GM21529 (cell line): ENCODE data around the gene MTRF1L.
"Not testable (repeated sequence)": the region's sequence is repeated elsewhere in the genome, so short reads cannot be mapped to it uniquely, and the experiment has no call there.

Experiments
- ATAC-seq: cut with Tn5 transposase; IDR thresholded peaks from one replicate; pipeline ENCODE4 v1.9.1; 2021; ENCODE audit not compliant: unreplicated experiment

Gene MTRF1L

DNA sequence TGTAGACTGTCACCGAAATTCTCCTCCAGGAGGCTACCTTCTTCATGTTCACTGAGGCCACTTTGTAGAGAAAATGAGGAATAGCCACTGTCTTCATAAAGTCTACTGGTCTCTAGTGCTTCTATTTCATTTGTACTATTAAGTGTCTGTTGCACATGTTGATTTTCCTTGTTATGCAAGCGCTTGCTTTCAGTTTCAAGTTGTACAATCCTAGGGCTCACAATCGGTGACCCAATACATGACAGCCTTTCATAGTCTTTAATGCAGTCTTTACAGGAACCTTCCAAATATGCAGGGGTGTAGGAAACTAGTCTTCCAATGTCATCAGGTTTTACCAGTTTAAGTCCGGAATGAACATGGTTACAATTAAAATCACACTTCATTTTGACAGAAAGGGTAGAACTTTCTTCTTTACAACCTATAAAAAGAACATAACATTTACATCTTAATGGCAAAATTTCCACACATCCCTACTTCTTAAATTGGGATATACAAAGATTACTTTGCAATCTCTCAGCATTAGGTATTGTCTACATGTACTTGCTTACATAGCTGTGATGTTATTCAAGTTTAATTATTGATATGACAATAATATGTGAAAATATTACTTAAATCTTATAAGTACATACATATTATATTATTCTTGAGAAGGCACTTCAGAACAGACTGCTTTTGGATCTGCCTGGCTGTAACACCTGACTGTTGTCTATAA is 27.1 kb downstream of the MTRF1L start:
- no peak for ATAC-seq

- ATAC-seq = no peak
These were observed 28.6 kb downstream of the MTRF1L start for GRCh38 chr6:152973916-152974315.

DNA sequence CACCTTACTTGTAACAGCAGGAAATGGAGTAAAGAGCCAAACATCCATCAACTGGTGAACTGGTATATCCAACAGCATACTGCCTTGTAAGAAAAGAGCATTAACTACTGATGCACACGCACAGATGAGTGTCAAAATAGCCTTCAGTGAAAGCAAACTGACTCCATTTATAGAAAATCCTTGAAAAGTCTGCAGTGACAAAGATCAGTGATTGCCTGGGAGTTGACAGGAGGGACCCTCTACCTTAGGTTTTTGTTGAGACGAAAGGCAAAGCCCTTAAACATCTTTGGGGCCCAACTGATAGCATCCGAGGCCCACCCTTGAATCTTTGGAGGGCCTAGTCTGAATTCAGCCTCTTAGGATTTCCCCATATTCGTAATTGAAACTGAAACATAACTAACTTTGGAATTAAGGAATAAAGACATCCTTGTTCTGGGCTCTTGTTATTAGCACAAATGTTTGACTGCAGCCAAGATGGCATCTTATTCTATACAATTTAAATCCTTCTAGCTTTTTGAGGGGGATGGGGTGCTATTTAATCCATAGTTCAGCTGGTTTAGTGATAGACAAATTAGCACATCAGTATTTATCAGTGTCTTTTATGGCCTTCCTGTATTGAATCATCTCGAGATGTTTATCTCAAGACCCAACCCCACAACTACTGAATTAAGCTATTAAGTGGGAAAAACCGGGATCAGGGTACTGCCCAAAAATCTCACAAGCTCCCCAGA is 32.7 kb downstream of the MTRF1L start:
- ATAC-seq = no peak

DNA sequence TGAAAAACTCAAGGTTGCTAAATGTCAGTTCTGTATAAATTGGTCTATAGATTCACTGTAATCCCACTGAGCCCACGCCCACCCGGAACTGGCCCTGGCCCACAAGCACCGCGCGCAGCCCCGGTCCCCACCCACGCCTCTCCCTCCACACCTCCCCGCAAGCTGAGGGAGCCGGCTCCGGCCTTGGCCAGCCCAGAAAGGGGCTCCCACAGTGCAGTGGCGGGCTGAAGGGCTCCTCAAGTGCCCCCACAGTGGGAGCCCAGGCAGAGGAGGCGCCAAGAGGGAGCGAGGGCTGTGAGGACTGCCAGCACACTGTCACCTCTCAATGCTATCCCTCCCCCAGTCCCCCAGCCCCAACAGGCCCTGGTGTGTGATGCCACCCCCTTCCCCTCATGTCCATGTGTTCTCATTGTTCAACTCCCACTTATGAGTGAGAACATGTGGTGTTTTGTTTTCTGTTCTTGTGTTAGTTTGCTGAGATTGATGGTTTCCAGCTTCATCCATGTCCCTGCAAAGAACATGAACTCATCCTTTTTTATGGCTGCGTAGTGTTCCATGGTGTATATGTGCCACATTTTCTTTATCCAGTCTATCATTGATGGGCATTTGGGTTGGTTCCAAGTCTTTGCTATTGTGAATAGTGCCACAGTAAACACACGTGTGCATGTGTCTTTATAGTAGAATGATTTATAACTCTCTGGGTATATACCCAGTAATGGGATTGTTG is 36.2 kb downstream of the MTRF1L start:
- ATAC-seq = not testable (repeated sequence)

DNA sequence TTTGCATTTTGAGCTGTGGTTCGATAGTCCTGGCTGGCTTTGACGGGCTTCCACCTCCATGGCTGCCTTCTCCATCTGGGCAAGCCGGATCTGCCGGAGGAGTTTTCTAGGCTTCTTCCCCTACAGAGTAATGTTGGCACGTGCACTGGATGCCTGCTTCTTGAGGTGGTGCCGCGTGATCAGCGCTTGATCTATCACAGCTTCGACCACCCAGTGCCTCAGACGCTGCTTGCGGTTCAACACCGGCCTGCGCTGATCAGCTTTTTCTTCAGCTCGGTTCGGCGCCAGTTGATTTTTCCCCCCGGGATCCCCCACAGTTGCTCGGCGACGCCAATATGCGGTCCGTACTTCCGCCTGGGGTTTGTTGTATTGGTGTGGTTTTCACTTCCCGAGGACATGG is 43.2 kb downstream of the MTRF1L start:
- no peak for ATAC-seq

GRCh38 chr6:152957796-152958195 is 44.7 kb downstream of the MTRF1L start:
- no peak for ATAC-seq

GRCh38 chr6:152954443-152954842 is 48.1 kb downstream of the MTRF1L start:
- ATAC-seq = peak; percentile 53

GRCh38 chr6:152952866-152953509 is 49.5 kb downstream of the MTRF1L start:
- no peak for ATAC-seq

GRCh38 chr6:152952045-152952444 is 50.5 kb downstream of the MTRF1L start:
- ATAC-seq = no peak

DNA sequence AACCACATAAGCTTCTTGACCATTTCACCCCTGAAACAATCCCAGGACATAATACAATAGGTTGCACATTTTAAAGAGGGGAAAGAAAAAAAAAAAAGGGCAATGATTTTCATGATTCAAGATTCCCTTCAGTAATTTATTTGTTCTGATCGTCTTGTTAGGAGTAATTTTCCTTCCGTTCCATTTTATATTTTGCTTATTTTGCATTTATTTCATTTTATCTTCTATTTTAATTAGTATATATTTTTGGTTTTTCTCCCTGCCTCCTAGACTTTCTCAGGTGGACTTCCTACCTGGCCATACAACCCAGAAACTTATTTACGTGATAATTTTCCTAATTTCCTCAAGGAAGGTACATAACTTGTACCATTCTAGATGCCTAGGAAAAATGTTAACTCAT is 52.3 kb downstream of the MTRF1L start:
- ATAC-seq = no peak

GRCh38 chr6:152948150-152948768 is 54.2 kb downstream of the MTRF1L start:
- ATAC-seq = peak; percentile 84

DNA sequence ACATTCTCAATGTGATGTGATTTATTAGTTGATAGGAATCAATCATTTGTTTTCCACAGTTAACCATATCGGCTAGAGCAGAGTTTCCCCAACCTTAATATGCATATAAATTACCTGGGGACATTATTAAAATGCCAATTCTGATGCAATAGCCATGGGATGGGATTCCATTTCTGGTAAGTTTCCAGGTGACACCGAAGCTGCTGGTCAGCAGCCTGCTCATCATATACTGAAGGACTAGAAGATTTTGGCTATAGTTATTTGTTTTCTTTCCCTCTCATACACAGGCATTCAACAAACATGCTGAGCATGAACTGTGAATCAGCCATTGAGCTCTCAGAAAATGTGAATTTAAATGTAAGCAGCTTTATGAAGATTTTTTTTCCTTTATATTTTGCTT is 55.5 kb downstream of the MTRF1L start:
- ATAC-seq = no peak

- no peak for ATAC-seq
These were observed 56.0 kb downstream of the MTRF1L start for GRCh38 chr6:152946484-152946883.

DNA sequence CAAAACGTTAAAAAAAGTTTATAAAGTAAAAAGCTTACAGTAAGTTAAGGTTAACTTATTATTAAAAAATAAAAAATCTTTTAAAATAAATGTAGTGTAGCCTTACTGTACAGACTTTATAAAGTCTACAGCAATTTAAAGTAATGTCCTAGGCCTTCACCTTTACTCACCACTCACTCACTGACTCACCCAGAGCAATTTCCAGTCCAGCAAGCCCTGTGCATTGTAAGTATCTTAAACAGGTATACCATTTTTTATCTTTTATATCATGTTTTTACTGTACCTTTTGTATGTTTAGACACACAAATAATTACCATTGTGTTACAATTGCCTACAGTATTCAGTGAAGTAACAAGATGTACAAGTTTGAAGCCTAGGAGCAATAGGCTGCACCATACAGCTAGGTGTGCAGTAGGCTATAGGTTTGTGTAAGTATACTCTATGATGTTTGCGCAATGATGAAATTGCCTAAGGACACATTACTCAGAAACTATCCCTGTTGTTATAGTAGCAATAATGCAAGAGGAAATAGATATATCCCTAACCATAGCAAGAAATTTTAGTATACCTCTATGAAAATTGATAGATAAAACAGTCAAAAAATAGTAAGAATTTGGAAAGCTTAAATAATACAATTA is 59.1 kb downstream of the MTRF1L start:
- ATAC-seq = no peak

GRCh38 chr6:152942319-152942869 is 60.1 kb downstream of the MTRF1L start:
- ATAC-seq = no peak

DNA sequence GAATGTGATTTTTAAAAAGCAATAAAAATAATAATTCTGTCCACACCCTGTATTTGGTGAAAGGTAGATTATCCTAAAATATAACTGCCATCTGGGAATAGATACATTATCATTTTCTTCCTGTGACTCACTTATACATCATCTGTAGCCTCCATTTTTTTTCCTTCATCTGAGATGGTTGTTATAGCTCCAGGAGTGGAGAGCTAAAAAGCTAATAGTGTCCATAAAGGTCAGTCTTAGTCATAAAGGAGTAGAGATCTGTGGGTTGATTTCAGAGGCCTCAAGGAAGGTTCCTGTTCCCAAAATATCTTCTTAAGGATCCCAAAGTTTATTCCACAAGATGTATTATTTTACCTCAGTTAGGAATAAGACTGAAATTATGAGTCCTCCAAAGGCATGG is 60.8 kb downstream of the MTRF1L start:
- no peak for ATAC-seq
